Bronchial epithelial cell (primary cell): ENCODE data around the gene SLF1. TPM values are rescaled to one million over a fixed set of nuclear protein-coding genes. Genes with fewer than 3 reads are reported as not detected.
A peak's percentile ranks its signal among the peaks of the same experiment; 100 is the strongest.

Experiments used
- DNase-seq: peaks from one replicate; pipeline ENCODE4 v3.0.0-alpha.2; 2010; ENCODE audit warnings: low read depth
- FAIRE-seq: peaks from 2 replicates; lab custom pipeline; 2011; peaks lifted over from hg19 to GRCh38; lab: Jason Lieb, UNC
- H3K27me3 ChIP-seq: 2 replicates; pipeline ENCODE4 v1.5.1; 2011; ENCODE audit warnings: low read length; ENCODE audit not compliant: control insufficient read depth, insufficient read depth
- H3K36me3 ChIP-seq: 2 replicates; pipeline ENCODE4 v1.5.1; 2011; ENCODE audit warnings: low read length; ENCODE audit not compliant: control insufficient read depth, insufficient read depth
- H3K4me3 ChIP-seq: 2 replicates; pipeline ENCODE4 v1.5.1; 2011; ENCODE audit warnings: mild to moderate bottlenecking, low read depth, low read length, control low read depth
- total RNA-seq: library from RNA; depleted of rRNA; stranded (reverse); fragments of >200 nt; gene quantifications from 2 replicates; pipeline ENCODE4 v1.2.1, GENCODE V29; 2014
- TF ChIP-seq, protein P1 (sequence below): IDR thresholded peaks from 2 replicates; pipeline ENCODE4 v1.5.1; 2011; ENCODE audit warnings: mild to moderate bottlenecking, moderate library complexity, low read length, control low read depth, inconsistent platforms; ENCODE audit not compliant: insufficient read depth, severe bottlenecking

Gene SLF1
- total RNA-seq, 1 donor from 2014 or later, result 2.9 TPM

- no peaks in the 10 kb centered on the region for H3K27me3 ChIP-seq
- no peak overlapping the region for H3K4me3 ChIP-seq
- peak; percentile 53 for DNase-seq
- no peaks in the 10 kb centered on the region for H3K36me3 ChIP-seq
- TF ChIP-seq, protein P1, sequence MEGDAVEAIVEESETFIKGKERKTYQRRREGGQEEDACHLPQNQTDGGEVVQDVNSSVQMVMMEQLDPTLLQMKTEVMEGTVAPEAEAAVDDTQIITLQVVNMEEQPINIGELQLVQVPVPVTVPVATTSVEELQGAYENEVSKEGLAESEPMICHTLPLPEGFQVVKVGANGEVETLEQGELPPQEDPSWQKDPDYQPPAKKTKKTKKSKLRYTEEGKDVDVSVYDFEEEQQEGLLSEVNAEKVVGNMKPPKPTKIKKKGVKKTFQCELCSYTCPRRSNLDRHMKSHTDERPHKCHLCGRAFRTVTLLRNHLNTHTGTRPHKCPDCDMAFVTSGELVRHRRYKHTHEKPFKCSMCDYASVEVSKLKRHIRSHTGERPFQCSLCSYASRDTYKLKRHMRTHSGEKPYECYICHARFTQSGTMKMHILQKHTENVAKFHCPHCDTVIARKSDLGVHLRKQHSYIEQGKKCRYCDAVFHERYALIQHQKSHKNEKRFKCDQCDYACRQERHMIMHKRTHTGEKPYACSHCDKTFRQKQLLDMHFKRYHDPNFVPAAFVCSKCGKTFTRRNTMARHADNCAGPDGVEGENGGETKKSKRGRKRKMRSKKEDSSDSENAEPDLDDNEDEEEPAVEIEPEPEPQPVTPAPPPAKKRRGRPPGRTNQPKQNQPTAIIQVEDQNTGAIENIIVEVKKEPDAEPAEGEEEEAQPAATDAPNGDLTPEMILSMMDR, result no peak
- no peak for FAIRE-seq
These were observed 82.1 kb downstream of the SLF1 start for GRCh38 chr5:94700592-94700991.

GRCh38 chr5:94702729-94703128, 84.3 kb downstream of the SLF1 start:
- FAIRE-seq (no peak), DNase-seq (no peak)
- H3K36me3 ChIP-seq, result no peaks in the 10 kb centered on the region
- H3K27me3 ChIP-seq, result no peaks in the 10 kb centered on the region
- TF ChIP-seq, protein P1, result no peak
- H3K4me3 ChIP-seq, result no peak overlapping the region

DNA sequence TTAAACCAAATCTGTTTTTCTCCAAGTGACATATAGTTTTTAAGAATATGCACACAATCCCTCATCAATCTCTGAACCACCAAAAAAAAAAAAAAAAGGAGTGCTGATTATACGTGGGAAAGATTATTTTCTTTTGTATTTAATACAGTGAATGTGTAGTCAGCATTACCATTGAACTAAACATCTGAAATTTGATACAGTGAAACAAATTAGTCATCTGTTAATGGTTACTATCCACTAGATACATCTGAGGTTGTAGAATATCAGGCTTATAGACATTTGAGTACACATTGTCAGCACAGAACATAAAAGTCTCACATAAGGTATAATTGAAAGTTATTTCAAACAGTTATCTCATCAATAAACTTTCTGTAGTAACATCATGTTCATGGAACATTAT, 87.0 kb downstream of the SLF1 start:
- TF ChIP-seq, protein P1, result no peak
- no peak for FAIRE-seq
- H3K4me3 ChIP-seq, result no peak overlapping the region
- no peaks in the 10 kb centered on the region for H3K36me3 ChIP-seq
- DNase-seq, result peak; percentile 63
- H3K27me3 ChIP-seq, result no peaks in the 10 kb centered on the region

GRCh38 chr5:94707359-94707758, 88.9 kb downstream of the SLF1 start:
- DNase-seq, result no peak

GRCh38 chr5:94709277-94709676, 90.8 kb downstream of the SLF1 start:
- no peaks in the 10 kb centered on the region for H3K36me3 ChIP-seq
- no peak for FAIRE-seq
- no peaks in the 10 kb centered on the region for H3K27me3 ChIP-seq
- peak; percentile 56 for DNase-seq
- TF ChIP-seq, protein P1, result no peak
- no peak overlapping the region for H3K4me3 ChIP-seq

More at GRCh38 chr5:94707359-94707758, 88.9 kb downstream of the SLF1 start:
- FAIRE-seq, result no peak
- TF ChIP-seq, protein P1, result no peak
- Histone ChIP-seq H3K36me3 (no peaks in the 10 kb centered on the region), H3K27me3 (no peaks in the 10 kb centered on the region), H3K4me3 (no peak overlapping the region)

- TF ChIP-seq, protein P1, result no peak
- DNase-seq, result no peak
- no peak for FAIRE-seq
- Histone ChIP-seq H3K36me3 (no peaks in the 10 kb centered on the region), H3K4me3 (no peak overlapping the region), H3K27me3 (no peaks in the 10 kb centered on the region)
These were observed 93.3 kb downstream of the SLF1 start for GRCh38 chr5:94711785-94712184.
